Measurements from ENCODE around the gene TPK1.

The TPK1 gene

DNA sequence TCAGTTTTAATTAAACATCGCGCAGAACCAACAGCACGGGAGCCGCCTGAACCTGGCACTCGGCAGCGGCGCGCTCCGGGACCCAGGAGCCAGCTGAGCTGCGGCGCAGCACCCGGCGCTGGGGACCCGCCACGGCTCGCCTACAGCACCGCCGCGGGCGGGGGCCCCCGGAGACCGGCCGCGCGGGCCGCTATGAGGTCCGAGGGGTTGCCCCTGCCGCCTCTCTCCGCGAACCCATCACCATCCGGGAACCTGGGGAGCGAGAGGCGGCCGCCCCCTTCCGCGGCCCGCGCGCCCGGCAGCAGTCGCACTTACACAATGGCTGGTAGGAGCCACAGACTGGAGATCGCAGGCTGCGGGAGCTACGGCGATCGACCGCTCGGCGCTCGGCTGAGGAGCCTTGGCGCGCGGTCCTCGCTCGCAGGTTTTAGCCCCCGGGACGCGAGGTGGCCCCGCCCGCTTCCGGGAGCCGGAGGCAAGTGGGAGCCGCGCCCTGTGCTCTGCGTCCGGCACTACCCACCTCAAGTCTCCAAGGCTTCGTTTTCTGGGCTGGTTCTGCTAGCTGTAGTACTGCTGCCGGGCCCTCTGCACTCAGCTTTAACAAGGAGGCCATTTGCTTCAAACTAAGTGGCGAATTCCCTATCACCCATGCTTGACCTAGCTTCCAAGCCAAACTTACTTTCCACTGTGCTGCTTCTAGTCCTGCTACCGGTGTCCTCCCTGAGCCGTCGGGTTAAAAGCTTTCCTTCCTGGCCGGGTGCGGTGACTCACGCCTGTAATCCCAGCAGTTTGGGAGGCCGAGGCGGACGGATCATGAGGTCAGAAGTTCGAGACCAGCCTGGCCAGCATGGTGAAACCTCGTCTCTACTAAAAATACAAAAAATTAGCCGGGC lies at the start of gene TPK1:
Gene TPK1, minus strand, starts transcription at position 402 of the 893 bp plus-strand sequence. CDS start 451 bp downstream, outside the sequence.
- peak within 1 kb of the TSS; percentile 94 for H3K4me3 Mint-ChIP-seq

DNA sequence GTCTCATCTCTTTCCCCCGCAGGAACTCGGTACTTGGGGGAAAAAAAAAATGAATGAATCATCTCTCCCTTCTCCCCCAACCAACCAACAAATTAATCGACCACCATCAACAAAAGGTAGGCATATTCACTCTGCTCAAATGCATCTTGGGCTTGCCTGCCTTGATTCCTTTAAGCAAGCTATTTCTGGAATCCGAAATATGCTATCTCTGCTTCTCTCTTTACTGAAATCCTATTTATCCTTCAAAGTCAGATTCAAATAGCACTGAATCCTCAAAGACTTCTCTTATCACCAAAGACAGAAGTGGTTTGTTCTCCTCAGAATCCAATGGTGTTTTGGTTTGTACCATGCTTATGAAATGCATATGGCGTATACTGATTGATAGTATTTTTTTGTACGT lies 49.6 kb upstream of the TPK1 start:
- H3K9me3 Mint-ChIP-seq, result no peaks in the 10 kb centered on the region
- H3K4me1 Mint-ChIP-seq (ENCODE audit: low read depth), result no peaks in the 10 kb centered on the region
- no peak overlapping the region for H3K27ac Mint-ChIP-seq
- H3K4me3 Mint-ChIP-seq, result no peak overlapping the region
- H3K27me3 Mint-ChIP-seq (ENCODE audit: low read depth), result no peaks in the 10 kb centered on the region
- no peaks in the 10 kb centered on the region for H3K36me3 Mint-ChIP-seq (ENCODE audit: low read depth)

More for the DNA sequence above, at the start of gene TPK1:
- peaks cover 18% of the 10 kb centered on the region for H3K36me3 Mint-ChIP-seq (ENCODE audit: low read depth)
- H3K4me1 Mint-ChIP-seq (ENCODE audit: low read depth), result peaks cover 27% of the 10 kb centered on the region
- H3K27me3 Mint-ChIP-seq (ENCODE audit: low read depth), result no peaks in the 10 kb centered on the region
- H3K27ac Mint-ChIP-seq, result peak within 1 kb of the TSS; percentile 98
- H3K9me3 Mint-ChIP-seq, result peaks cover 23% of the 10 kb centered on the region

- no peaks in the 10 kb centered on the region for H3K36me3 Mint-ChIP-seq (ENCODE audit: low read depth)
- H3K27me3 Mint-ChIP-seq (ENCODE audit: low read depth), result no peaks in the 10 kb centered on the region
- H3K9me3 Mint-ChIP-seq, result no peaks in the 10 kb centered on the region
- H3K4me1 Mint-ChIP-seq (ENCODE audit: low read depth), result no peaks in the 10 kb centered on the region
- no peak overlapping the region for H3K27ac Mint-ChIP-seq
- H3K4me3 Mint-ChIP-seq, result no peak overlapping the region
Measured at GRCh38 chr7:144884896-144885295, 49.0 kb upstream of the TPK1 start.

- no peaks in the 10 kb centered on the region for H3K36me3 Mint-ChIP-seq (ENCODE audit: low read depth)
- H3K9me3 Mint-ChIP-seq, result no peaks in the 10 kb centered on the region
- H3K4me3 Mint-ChIP-seq, result no peak overlapping the region
- H3K4me1 Mint-ChIP-seq (ENCODE audit: low read depth), result peaks cover 2% of the 10 kb centered on the region
- no peak overlapping the region for H3K27ac Mint-ChIP-seq
- peaks cover 3% of the 10 kb centered on the region for H3K27me3 Mint-ChIP-seq (ENCODE audit: low read depth)
Measured at GRCh38 chr7:144873316-144873845, 37.5 kb upstream of the TPK1 start.

DNA sequence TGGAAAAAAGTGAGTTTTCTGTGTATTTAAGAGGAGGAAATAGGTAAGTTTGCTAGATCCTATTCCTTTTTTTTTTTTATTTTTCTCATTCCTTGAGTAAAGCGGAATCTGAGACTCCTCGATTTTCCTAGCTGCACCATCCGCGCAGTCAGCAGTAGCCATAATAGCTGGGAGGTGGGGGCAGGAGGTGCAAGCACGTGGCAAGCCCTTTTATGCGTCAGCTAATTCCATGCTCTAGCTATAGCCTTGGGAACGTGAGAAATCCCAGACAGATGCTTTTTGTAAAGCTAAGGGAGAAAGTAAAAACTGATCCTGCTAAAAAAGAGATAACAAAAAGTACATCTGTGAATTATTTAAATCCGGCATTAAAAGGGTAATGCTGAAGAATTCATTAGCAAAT lies 33.2 kb upstream of the TPK1 start:
- Mint-ChIP-seq H3K36me3 (ENCODE audit: low read depth) (no peaks in the 10 kb centered on the region), H3K4me1 (ENCODE audit: low read depth) (peaks cover 2% of the 10 kb centered on the region), H3K27ac (no peak overlapping the region)

DNA sequence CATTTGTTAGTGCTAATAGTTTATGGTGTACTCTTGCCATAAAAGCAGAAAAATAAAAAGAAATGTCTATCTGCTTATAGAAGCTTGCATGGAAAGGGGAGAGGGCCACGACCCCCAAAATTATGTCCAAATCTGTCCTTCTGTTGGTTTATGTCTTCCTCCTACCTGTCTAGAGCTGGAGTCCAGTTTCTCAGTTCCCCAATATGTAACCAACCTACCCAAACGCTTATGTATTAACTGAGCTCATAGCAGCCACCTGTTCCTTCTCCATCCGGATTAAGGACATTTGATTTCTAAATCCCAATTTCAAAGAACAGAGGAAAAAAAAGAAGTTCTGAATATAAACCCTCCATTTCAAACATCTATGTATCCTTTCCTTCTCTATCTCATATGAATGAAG lies 30.3 kb upstream of the TPK1 start:
- H3K4me3 Mint-ChIP-seq, result no peak overlapping the region
- no peaks in the 10 kb centered on the region for H3K36me3 Mint-ChIP-seq (ENCODE audit: low read depth)
- H3K4me1 Mint-ChIP-seq (ENCODE audit: low read depth), result no peaks in the 10 kb centered on the region
- H3K27ac Mint-ChIP-seq, result no peak overlapping the region
- H3K9me3 Mint-ChIP-seq, result no peaks in the 10 kb centered on the region
- H3K27me3 Mint-ChIP-seq (ENCODE audit: low read depth), result peaks cover 16% of the 10 kb centered on the region

More for the DNA sequence above, 33.2 kb upstream of the TPK1 start:
- Mint-ChIP-seq H3K4me3 (no peak overlapping the region), H3K27me3 (ENCODE audit: low read depth) (peaks cover 16% of the 10 kb centered on the region), H3K9me3 (no peaks in the 10 kb centered on the region)

GRCh38 chr7:144863320-144863647 lies 27.4 kb upstream of the TPK1 start:
- Mint-ChIP-seq H3K27ac (no peak overlapping the region), H3K4me3 (no peak overlapping the region), H3K9me3 (no peaks in the 10 kb centered on the region), H3K36me3 (ENCODE audit: low read depth) (no peaks in the 10 kb centered on the region), H3K4me1 (ENCODE audit: low read depth) (no peaks in the 10 kb centered on the region), H3K27me3 (ENCODE audit: low read depth) (peaks cover 22% of the 10 kb centered on the region)

DNA sequence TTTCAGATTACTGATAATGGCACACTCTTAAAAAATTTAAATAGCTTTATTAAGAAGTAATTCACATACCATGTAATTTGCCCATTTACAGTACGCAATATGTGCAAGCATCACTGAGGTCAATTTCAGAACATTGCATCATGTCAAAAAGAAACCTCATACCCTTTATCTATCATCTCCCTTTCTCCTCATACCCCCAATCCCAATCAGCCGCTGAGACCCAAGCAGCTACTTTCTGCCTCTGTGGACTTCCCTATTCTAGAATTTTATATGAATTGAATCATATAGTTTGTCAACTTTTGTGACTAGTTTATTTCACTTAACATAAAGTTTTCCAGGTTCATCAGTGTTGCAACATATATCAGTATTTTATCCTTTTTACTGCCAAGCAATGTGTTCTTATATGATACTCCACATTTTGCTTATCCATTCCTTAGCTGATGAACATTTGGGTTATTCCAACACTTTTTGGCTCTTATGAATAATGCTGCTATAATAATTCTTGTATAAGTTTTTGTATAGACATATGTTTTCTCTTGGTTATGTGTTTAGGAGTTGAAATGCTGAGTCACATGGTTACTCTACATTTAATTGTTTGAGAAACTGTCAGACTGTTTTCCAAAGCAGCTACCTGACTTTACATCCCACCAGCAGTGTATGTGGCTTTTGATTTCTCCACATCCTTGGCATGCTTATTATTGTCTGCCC lies 26.9 kb upstream of the TPK1 start:
- no peak overlapping the region for H3K27ac Mint-ChIP-seq
- H3K9me3 Mint-ChIP-seq, result no peaks in the 10 kb centered on the region
- peaks cover 26% of the 10 kb centered on the region for H3K27me3 Mint-ChIP-seq (ENCODE audit: low read depth)
- H3K4me1 Mint-ChIP-seq (ENCODE audit: low read depth), result no peaks in the 10 kb centered on the region
- H3K36me3 Mint-ChIP-seq (ENCODE audit: low read depth), result no peaks in the 10 kb centered on the region
- H3K4me3 Mint-ChIP-seq, result no peak overlapping the region

DNA sequence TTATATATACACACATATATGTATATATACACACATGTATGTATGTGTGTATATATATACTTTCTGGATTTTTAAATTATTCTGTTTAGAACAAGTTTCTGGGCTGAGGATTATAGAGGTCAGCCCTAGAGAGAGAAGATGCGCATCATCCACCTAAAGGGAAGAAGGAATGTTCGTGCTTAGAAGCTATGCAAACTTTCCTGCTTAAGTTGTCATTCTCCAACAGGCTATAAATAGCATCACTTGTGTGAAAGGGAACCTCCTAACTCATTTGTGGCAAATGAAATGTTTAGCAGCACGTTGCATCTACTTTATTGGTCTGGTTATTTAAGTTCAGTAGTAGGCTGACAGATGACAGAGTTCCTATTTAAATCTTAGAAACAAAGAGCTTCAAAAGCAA lies 23.9 kb upstream of the TPK1 start:
- Mint-ChIP-seq H3K27me3 (ENCODE audit: low read depth) (peaks cover 17% of the 10 kb centered on the region), H3K27ac (no peak overlapping the region)

GRCh38 chr7:144857463-144857862 lies 21.6 kb upstream of the TPK1 start:
- no peak overlapping the region for H3K4me3 Mint-ChIP-seq
- H3K27ac Mint-ChIP-seq, result no peak overlapping the region
- no peaks in the 10 kb centered on the region for H3K9me3 Mint-ChIP-seq
- H3K27me3 Mint-ChIP-seq (ENCODE audit: low read depth), result peaks cover 14% of the 10 kb centered on the region
- no peaks in the 10 kb centered on the region for H3K4me1 Mint-ChIP-seq (ENCODE audit: low read depth)
- no peaks in the 10 kb centered on the region for H3K36me3 Mint-ChIP-seq (ENCODE audit: low read depth)

More for the DNA sequence above, 23.9 kb upstream of the TPK1 start:
- no peak overlapping the region for H3K4me3 Mint-ChIP-seq
- no peaks in the 10 kb centered on the region for H3K36me3 Mint-ChIP-seq (ENCODE audit: low read depth)
- H3K9me3 Mint-ChIP-seq, result no peaks in the 10 kb centered on the region
- no peaks in the 10 kb centered on the region for H3K4me1 Mint-ChIP-seq (ENCODE audit: low read depth)

DNA sequence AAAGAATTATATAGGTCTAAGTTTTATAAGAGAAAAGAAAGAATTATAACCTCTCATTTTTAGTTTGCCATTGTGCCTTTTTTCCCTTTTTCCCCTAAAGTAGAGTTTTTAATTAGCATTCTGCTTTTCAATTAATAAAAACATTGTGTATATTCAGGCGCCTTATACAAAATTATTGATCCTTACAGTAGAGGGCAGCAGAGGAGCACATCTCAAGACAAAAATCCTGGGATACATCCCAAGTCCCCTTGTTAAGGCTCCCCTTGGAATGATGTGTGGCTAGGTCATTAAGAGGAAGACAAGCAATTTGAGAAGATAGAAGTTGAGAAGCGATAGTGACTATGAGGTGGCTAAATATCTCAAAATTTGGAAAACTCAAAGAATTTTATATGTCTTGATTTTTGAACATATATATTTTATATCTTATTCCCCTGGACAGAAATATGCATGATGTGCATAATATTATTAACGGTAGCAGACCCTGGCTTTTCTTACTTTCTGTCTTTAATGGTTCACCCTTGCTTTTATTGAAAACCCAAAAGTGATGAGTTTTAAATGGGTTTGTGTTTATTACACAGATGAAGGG lies 19.1 kb upstream of the TPK1 start:
- Mint-ChIP-seq H3K27ac (no peak overlapping the region), H3K27me3 (ENCODE audit: low read depth) (peaks cover 9% of the 10 kb centered on the region), H3K4me3 (no peak overlapping the region), H3K4me1 (ENCODE audit: low read depth) (no peaks in the 10 kb centered on the region), H3K36me3 (ENCODE audit: low read depth) (no peaks in the 10 kb centered on the region), H3K9me3 (peaks cover 4% of the 10 kb centered on the region)

DNA sequence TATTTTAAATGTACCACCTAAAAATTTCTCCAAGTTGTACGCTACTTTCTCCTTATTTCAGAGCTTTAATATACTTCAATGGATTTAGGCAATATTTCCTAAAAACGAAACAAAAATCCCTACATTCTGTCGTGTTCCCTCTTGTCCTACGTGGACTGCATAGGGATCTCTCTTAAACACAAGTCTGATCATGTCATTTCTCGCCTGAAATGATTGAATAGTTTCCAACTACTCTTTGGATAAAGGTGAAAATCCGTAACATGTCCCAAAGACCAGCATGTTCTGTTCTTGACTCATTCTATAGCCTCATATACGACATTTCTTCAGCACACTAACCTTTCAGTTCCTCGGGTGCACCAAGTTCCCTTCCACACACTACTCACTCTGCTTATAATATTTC lies 17.7 kb upstream of the TPK1 start:
- Mint-ChIP-seq H3K4me3 (no peak overlapping the region), H3K27ac (no peak overlapping the region), H3K27me3 (ENCODE audit: low read depth) (peaks cover 9% of the 10 kb centered on the region), H3K36me3 (ENCODE audit: low read depth) (no peaks in the 10 kb centered on the region), H3K9me3 (peaks cover 4% of the 10 kb centered on the region), H3K4me1 (ENCODE audit: low read depth) (no peaks in the 10 kb centered on the region)

DNA sequence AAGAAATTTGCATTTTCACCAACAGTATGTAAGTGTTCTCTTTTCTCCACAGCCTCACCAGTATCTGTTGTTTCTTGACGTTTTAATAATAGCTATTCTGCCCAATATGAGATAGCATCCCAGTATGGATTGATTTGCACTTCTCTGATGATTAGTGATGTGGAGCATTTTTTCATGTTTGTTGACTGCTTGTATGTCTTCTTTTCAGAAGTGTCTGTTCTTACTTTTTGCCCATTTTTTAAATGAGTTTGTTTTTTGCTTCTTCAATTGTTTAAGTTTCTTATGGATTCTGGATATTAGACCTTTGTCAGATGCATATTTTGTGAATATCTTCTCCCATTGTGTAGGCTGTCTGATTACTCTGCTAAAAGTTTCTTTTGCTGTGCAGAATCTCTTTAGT lies 12.2 kb upstream of the TPK1 start:
- Mint-ChIP-seq H3K27ac (no peak overlapping the region), H3K4me3 (no peak overlapping the region), H3K9me3 (peaks cover 12% of the 10 kb centered on the region), H3K36me3 (ENCODE audit: low read depth) (no peaks in the 10 kb centered on the region), H3K27me3 (ENCODE audit: low read depth) (no peaks in the 10 kb centered on the region), H3K4me1 (ENCODE audit: low read depth) (peaks cover 3% of the 10 kb centered on the region)

DNA sequence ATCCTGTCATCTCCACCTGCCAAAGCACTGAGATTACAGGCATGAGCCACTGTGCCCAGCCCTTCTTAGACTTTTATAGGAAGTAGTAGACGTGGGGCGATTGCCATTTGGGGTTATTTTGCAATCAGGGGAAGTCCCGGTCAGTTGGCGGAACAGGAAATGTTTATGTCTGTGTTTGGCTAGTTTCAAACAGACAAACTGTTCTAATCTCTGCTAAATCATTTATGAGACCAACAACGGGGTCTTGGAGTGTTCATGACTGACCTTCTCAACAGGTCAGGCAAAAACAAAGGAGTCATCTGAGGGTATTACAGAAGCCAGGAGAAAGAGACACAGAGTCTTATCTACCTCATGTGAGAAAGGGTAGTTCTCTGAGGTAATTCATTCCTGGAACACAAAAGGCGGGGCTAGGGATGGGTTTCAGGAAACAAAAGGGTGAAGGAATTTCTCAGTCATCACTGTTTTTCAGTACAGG lies 6.6 kb upstream of the TPK1 start:
- no peaks in the 10 kb centered on the region for H3K27me3 Mint-ChIP-seq (ENCODE audit: low read depth)
- peaks cover 24% of the 10 kb centered on the region for H3K4me1 Mint-ChIP-seq (ENCODE audit: low read depth)
- H3K9me3 Mint-ChIP-seq, result peaks cover 19% of the 10 kb centered on the region
- peak overlapping the region; percentile 87 for H3K27ac Mint-ChIP-seq
- H3K4me3 Mint-ChIP-seq, result peak overlapping the region; percentile 55
- peaks cover 16% of the 10 kb centered on the region for H3K36me3 Mint-ChIP-seq (ENCODE audit: low read depth)

Data from T-helper 1 cell treated with Interleukin-12 subunit alpha and Interleukin-12 subunit beta and Interleukin-4 antibody, amounts not matched to agents 30 μg/mL and 1 μg/mL, for 36 hours (primary cell).